Esophagus squamous epithelium (tissue), 4 donors: ENCODE data around the gene RCOR2.

Experiments
- POLR2A ChIP-seq, 4 donors: fragments of 450-650 bp; IDR thresholded peaks; one replicate each; pipeline ENCODE4 v1.6.1; 2017; ENCODE audit warnings: antibody characterized with exemption in 4 of 4, mild to moderate bottlenecking in 4 of 4, moderate library complexity in 3 of 4
- TF ChIP-seq, protein P1 (sequence below), 6 experiments: fragments of 450-650 bp in 4 of 6; fragments of 200-600 bp in 2 of 6; sonication (generic) in 2 of 6; IDR thresholded peaks; one replicate each; pipeline ENCODE4 v1.5.1; 2016 to 2019; ENCODE audit warnings: antibody characterized with exemption in 6 of 6, mild to moderate bottlenecking in 4 of 6, moderate library complexity in 4 of 6

DNA sequence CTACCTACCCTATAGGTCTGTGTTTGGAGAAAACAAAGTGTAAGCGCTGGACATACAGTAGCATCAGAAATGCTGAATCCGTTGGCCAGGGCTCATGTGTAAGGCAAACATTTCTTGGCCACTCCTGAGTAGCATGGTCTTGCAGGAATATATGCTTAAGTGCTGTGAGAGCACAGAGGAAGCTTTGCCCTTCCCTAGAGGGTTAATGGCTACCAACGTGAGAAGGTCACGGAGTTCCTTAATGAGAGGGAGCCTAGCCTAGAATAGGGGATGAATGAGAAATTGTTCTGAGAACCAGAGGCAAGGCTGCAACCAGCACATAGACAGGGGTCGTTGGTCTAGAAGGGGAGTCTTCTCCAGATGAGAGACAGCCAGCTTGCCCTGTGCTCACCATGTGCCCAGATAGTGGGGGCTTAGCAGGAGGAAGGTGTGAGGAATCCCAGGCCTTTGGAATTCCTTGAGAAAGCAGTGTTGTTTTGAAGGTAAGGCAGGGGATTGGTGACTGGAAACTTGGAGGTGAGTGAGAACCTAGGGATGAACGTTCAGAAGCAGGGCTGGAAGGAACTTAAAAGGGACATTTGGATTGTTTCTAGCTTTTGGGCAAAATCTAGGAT is 29.5 kb downstream of the RCOR2 start:
- TF ChIP-seq, protein P1, sequence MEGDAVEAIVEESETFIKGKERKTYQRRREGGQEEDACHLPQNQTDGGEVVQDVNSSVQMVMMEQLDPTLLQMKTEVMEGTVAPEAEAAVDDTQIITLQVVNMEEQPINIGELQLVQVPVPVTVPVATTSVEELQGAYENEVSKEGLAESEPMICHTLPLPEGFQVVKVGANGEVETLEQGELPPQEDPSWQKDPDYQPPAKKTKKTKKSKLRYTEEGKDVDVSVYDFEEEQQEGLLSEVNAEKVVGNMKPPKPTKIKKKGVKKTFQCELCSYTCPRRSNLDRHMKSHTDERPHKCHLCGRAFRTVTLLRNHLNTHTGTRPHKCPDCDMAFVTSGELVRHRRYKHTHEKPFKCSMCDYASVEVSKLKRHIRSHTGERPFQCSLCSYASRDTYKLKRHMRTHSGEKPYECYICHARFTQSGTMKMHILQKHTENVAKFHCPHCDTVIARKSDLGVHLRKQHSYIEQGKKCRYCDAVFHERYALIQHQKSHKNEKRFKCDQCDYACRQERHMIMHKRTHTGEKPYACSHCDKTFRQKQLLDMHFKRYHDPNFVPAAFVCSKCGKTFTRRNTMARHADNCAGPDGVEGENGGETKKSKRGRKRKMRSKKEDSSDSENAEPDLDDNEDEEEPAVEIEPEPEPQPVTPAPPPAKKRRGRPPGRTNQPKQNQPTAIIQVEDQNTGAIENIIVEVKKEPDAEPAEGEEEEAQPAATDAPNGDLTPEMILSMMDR (IDR thresholded peaks at IDR 0.05): no peak
- TF ChIP-seq POLR2A (IDR thresholded peaks at IDR 0.05): no peak
